ENCODE measurements around the gene ACOT7.

GRCh38 chr1:6351480-6352137 lies 42.0 kb downstream of the ACOT7 start:
- no peak for TF ChIP-seq CTCF (IDR thresholded peaks at IDR 0.05; ENCODE audit: insufficient read depth, low read length, poor library complexity, severe bottlenecking)
- no peak for TF ChIP-seq EZH2phosphoT487 (conservative IDR thresholded peaks at IDR 0.05; ENCODE audit: low read length)

Data from SU-DHL-6 (cell line).